Suprapubic skin (tissue), 4 donors: ENCODE results near the gene EDA.

Experiments used
- POLR2A ChIP-seq, 2 donors: fragments of 450-650 bp; IDR thresholded peaks; one replicate each; pipeline ENCODE4 v1.6.1; 2017; ENCODE audit warnings: antibody characterized with exemption in 2 of 2, mild to moderate bottlenecking in 2 of 2, moderate library complexity in 2 of 2
- POLR2AphosphoS5 ChIP-seq, 3 donors: sonication (generic); formaldehyde crosslinking; IDR thresholded peaks; one replicate each; pipeline ENCODE4 v1.6.1; 2017; ENCODE audit warnings: antibody characterized with exemption in 3 of 3
- TF ChIP-seq, protein P1 (sequence below), 2 donors: fragments of 200-600 bp in 1 of 2; fragments of 450-650 bp in 1 of 2; sonication (generic) in 1 of 2; IDR thresholded peaks; one replicate each; pipeline ENCODE4 v1.5.1; 2016 to 2019; ENCODE audit warnings: antibody characterized with exemption in 2 of 2, mild to moderate bottlenecking in 1 of 2, moderate library complexity in 1 of 2

DNA sequence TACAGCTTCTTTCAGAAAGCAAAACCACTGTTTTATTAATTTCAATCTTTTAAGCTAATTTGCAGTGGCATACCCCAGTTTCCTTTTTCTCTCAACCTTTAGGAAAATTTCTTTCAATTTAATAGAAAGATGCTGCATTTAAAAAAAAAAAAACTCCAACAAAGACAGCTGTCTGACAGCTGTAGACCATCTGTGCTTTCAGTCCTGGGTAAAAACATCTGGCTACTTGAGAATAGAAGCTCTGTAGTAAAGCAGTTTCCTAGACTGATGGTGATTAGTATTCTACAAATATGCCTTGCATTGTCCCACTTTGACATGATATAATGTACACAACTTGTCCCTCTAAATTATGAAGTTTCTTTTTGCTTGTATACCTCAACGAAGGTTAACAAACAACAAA lies 197.8 kb downstream of the EDA start:
- TF ChIP-seq, protein P1, sequence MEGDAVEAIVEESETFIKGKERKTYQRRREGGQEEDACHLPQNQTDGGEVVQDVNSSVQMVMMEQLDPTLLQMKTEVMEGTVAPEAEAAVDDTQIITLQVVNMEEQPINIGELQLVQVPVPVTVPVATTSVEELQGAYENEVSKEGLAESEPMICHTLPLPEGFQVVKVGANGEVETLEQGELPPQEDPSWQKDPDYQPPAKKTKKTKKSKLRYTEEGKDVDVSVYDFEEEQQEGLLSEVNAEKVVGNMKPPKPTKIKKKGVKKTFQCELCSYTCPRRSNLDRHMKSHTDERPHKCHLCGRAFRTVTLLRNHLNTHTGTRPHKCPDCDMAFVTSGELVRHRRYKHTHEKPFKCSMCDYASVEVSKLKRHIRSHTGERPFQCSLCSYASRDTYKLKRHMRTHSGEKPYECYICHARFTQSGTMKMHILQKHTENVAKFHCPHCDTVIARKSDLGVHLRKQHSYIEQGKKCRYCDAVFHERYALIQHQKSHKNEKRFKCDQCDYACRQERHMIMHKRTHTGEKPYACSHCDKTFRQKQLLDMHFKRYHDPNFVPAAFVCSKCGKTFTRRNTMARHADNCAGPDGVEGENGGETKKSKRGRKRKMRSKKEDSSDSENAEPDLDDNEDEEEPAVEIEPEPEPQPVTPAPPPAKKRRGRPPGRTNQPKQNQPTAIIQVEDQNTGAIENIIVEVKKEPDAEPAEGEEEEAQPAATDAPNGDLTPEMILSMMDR (IDR thresholded peaks at IDR 0.05) = no peak
- TF ChIP-seq POLR2A (IDR thresholded peaks at IDR 0.05) = no peak
- TF ChIP-seq POLR2AphosphoS5 (IDR thresholded peaks at IDR 0.05) = no peak
